Stomach smooth muscle (tissue), 2 donors: Measurements from ENCODE around the gene PPFIA1.

ENCODE experiments used
- H3K27ac ChIP-seq: one replicate; pipeline ENCODE4 v1.7.0; 2013; ENCODE audit warnings: mild to moderate bottlenecking, low read length, inconsistent platforms
- H3K27me3 ChIP-seq, 2 donors: one replicate each; pipeline ENCODE4 v1.7.0; 2013; ENCODE audit warnings: low read length in 2 of 2; ENCODE audit not compliant: insufficient read depth in 2 of 2, control insufficient read depth in 1 of 2
- H3K36me3 ChIP-seq, 2 donors: one replicate each; pipeline ENCODE4 v1.7.0; 2013; ENCODE audit warnings: low read length in 2 of 2; ENCODE audit not compliant: control insufficient read depth in 2 of 2, insufficient read depth in 2 of 2
- H3K4me1 ChIP-seq: one replicate; pipeline ENCODE4 v1.7.0; 2013; ENCODE audit warnings: low read length; ENCODE audit not compliant: control insufficient read depth, insufficient read depth
- H3K4me3 ChIP-seq, 2 donors: one replicate each; pipeline ENCODE4 v1.7.0; 2013; ENCODE audit warnings: low read length in 2 of 2
- H3K9ac ChIP-seq, 2 donors: one replicate each; pipeline ENCODE4 v1.7.0; 2013; ENCODE audit warnings: low read length in 2 of 2, mild to moderate bottlenecking in 1 of 2
- H3K9me3 ChIP-seq, 2 donors: one replicate each; pipeline ENCODE4 v1.7.0; 2013; ENCODE audit warnings: low read length in 2 of 2; ENCODE audit not compliant: control insufficient read depth in 2 of 2
- donor health status: healthy.
- donor health status: Pancreatic carcinoma.

Gene PPFIA1

DNA sequence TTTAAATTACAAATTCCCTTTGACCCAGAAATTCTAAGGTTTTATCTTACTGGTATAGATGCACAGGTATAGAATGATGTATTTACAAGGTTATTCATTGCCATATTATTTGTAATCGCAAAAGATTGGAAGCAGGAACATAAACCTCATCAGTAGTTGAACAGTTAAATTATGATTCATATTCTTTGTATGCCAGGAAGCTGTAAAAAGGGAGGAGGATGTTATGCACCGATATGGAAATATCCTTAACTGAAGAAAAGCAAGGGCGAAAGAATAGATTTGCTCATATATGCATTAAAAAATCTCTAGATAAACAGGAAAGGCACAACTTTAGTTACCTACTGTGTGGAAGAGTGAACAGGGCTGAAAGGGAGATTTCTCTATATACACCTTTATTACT lies 36.7 kb downstream of the PPFIA1 start:
- peaks cover 0 to 5% of the 10 kb centered on the region in 2 donors for H3K36me3 ChIP-seq
- H3K27ac ChIP-seq: no peak overlapping the region
- no peaks in the 10 kb centered on the region for H3K9me3 ChIP-seq
- H3K27me3 ChIP-seq: no peaks in the 10 kb centered on the region
- peaks cover 5% of the 10 kb centered on the region for H3K4me1 ChIP-seq
- H3K4me3 ChIP-seq: no peak overlapping the region
- H3K9ac ChIP-seq: no peak overlapping the region

DNA sequence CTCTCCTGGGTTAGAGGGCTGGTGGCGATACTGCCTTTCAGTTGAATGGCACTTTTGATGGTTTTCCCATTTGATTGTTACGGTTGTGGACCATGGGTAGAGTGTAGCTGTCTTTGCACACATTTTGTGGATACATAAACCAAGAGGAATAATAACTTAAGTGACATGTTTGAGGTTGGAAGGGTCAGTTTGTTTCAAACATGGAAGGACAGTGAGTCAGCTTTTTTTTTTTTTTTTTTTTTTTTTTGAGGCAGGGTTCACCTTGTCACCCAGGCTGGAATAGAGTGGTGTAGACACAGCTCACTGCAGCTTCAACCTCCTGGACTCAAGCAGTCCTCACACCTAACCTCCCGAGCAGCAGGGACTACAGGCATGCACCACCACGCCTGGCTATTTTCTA lies 41.1 kb downstream of the PPFIA1 start:
- Histone ChIP-seq H3K4me3 (no peak overlapping the region), H3K27ac (no peak overlapping the region), H3K36me3 (no peaks in the 10 kb centered on the region), H3K4me1 (no peaks in the 10 kb centered on the region), H3K9me3 (no peaks in the 10 kb centered on the region), H3K27me3 (no peaks in the 10 kb centered on the region), H3K9ac (no peak overlapping the region)

DNA sequence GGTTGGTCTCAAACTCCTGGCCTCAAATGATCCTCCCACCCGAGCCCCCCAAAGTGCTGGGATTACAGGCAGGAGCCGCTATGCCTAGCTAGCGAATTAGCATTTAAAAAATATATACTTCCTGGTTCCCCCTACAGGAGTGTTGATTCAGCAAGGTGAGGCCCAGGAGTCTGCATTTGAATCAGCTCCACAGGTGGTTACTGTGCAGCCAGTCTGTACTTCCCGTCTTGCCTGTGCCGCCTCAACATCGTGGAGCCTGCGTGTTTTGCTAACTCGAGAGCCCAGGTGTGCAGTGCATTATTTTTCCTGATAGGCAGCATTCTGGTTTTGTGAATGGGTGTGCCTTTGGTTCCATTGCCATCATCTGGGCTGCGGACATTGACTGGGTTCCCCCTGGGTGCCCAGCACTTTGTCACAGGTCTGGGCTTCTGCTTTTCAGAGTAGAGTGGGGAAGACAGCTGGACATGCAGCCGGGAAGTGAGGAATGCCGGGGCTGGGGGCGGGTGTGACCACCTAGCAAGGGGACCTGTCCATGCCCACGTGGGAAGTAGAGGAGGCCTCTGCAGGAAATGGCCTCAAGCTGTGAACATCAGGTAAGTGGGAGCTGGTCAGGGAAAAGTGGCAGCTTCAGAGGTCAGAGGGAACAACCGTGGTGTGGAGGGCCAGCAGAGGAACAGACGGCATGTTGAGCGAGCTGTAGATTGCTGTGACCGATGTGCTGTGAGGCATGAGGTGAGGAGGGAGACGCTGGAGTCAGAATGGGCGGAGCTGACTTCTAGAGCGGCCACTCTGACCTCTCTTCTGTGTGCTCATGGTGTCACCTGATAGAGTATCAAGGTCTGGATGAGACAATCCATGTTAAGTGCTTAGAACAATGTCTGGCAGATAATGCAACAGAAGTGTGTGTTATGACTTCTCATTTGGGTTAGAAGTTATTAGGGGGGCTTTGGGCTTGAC lies 42.2 kb downstream of the PPFIA1 start:
- Histone ChIP-seq H3K36me3 (no peaks in the 10 kb centered on the region), H3K4me1 (no peaks in the 10 kb centered on the region), H3K9me3 (no peaks in the 10 kb centered on the region), H3K4me3 (no peak overlapping the region), H3K9ac (no peak overlapping the region), H3K27me3 (no peaks in the 10 kb centered on the region), H3K27ac (no peak overlapping the region)

DNA sequence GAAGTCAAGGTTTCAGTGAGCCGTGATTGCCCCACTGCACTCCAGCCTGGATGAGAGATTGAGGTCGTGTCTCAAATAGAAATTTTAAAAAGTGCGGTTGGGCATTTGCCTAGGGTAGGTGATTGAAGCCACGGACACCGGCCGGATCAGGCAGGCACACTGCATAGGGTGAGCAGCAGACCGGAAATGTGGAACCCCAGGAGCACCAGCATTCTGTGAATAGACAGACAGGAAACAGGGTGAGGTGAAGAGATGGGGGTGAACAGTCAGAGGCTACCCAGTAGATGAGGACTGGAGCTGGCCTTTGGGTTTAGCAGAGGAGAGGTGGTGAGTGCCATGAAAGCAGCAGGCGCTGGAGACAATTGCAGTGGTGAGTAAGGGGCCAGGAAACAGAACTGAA lies 43.5 kb downstream of the PPFIA1 start:
- no peak overlapping the region for H3K4me3 ChIP-seq
- H3K27me3 ChIP-seq: no peaks in the 10 kb centered on the region
- no peaks in the 10 kb centered on the region for H3K9me3 ChIP-seq
- H3K4me1 ChIP-seq: no peaks in the 10 kb centered on the region
- H3K9ac ChIP-seq: no peak overlapping the region
- H3K36me3 ChIP-seq: peaks cover 0 to 7% of the 10 kb centered on the region in 2 donors
- no peak overlapping the region for H3K27ac ChIP-seq

DNA sequence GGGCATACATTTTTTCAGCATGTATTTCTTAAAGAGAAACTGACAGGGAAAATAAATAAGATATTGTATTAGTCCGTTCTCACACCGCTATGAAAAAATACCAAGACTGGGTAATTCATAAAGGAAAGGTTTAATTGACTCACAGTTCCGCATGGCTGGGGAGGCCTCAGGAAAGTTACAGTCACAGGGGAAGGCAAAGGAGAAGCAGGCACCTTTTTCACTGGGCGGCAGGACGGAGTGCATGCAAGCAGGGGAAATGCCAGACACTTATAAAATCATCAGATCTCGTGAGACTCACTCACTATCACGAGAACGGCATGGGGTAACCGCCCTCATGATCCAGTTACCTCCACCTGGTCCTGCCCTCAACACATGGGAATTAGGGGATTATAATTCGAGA lies 44.2 kb downstream of the PPFIA1 start:
- H3K4me3 ChIP-seq: no peak overlapping the region
- peaks cover 0 to 8% of the 10 kb centered on the region in 2 donors for H3K36me3 ChIP-seq
- no peaks in the 10 kb centered on the region for H3K9me3 ChIP-seq
- H3K27me3 ChIP-seq: no peaks in the 10 kb centered on the region
- no peaks in the 10 kb centered on the region for H3K4me1 ChIP-seq
- no peak overlapping the region for H3K27ac ChIP-seq
- no peak overlapping the region for H3K9ac ChIP-seq

DNA sequence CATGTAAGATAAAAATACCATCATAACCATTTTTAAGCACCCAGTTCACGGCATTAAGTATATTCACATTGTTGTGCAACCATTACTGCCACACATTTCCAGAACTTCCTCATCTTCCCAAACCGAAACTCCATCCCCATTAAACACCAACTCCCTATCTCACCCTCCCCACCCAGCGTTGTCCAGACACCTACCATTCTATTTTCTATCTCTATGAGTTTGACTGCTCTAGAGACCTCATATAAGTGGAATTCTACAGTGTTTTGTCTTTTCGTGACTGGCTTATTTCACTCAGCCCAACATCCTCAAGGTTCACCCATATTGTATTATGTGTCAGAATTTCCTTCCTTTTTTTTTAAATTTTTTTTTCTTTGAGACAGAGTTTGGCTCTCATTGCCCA lies 45.2 kb downstream of the PPFIA1 start:
- Histone ChIP-seq H3K27ac (no peak overlapping the region), H3K4me1 (no peaks in the 10 kb centered on the region), H3K9ac (no peak overlapping the region), H3K27me3 (no peaks in the 10 kb centered on the region), H3K9me3 (no peaks in the 10 kb centered on the region), H3K4me3 (no peak overlapping the region), H3K36me3 (peaks cover 0 to 13% of the 10 kb centered on the region in 2 donors)

DNA sequence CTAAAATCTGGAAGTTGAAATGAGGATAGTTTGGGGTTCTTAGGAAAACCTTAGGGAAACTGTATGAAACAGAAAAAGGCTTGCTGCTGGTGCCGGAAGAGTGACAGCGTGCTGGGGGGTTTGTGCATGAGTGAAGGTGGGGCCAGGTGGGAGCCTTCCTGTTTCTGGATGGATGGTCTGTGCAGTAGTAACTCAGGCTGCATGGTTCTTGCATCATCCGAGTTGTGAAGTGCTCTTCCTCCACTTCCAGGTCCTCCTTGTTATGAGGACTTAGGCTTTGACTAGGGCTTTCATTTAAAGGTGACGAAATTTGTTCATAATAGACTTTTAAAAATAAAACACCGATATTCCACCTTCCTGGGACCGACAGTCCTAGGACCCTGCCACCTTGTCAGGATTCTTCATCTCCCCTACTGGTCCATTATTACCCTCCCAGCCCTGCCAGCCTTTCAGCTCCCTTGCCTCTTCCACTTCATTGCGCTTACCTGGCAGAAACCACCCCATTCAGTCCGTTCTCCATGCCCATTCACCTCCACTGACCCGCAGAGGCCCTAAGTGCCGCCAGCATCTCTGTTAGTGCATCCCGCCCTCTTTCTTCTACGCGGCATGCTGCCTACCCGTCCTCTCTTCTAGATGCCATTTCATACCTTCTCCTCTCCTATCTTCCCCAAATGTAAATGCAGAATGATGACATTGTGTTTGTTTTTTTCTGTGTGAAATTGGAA lies 47.3 kb downstream of the PPFIA1 start:
- Histone ChIP-seq H3K9ac (no peak overlapping the region), H3K27me3 (no peaks in the 10 kb centered on the region), H3K36me3 (peaks cover 0 to 17% of the 10 kb centered on the region in 2 donors), H3K9me3 (no peaks in the 10 kb centered on the region), H3K4me1 (no peaks in the 10 kb centered on the region), H3K27ac (no peak overlapping the region), H3K4me3 (no peak overlapping the region)

DNA sequence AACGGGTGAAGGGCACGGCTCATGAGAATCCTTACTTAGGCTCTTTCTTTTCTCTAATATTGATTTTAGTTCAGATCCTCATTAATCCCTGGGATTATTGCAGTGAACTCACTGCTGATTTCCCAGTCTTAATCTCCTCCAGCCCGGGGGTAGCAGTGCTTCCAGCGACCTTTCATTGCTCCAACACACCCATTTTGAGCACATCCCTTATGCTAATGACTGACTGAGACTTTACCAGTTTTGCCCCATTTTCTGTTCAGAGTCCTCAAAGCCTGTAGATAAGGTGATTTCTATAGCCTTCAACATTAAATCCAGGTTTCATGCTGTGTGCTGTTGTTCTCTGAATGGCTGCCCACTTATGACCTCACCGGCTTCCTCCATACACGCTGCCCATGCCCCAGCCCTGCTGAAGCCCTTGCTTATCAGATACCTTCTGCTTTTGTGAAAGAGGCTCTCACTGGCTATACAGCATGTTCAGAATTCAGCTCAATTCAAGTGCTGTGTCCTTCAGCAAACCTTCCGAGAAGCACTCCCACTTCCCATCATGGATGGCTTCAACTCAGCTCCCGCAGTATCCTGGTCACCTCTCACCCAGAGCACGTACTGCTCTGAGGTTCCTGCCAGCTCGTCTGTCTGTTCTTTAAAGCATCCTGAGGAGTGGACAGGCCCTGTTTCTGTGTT lies 49.0 kb downstream of the PPFIA1 start:
- Histone ChIP-seq H3K4me3 (no peak overlapping the region), H3K27me3 (no peaks in the 10 kb centered on the region), H3K4me1 (peaks cover 7% of the 10 kb centered on the region), H3K9ac (no peak overlapping the region), H3K27ac (no peak overlapping the region), H3K36me3 (peaks cover 0 to 19% of the 10 kb centered on the region in 2 donors), H3K9me3 (no peaks in the 10 kb centered on the region)

DNA sequence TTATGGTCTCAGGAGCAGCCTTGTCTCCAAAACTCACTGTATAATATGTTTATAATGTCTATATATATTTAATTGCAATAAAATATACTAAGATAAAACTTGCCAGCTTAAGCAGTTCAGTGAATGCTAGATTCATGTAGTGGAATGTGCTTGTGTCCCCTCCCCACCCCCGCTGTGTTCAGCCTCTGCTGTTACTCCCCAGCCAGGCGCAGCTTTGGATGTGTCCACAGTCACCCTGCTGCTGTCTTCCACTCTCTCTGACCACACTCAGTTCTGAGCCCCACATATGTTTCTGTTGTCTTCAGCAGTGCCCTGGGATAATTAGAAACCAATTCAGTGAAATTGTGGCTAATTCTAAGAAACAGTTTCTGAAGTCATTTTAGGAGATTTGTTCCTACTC lies 52.2 kb downstream of the PPFIA1 start:
- Histone ChIP-seq H3K9me3 (no peaks in the 10 kb centered on the region), H3K27ac (no peak overlapping the region), H3K4me3 (no peak overlapping the region), H3K27me3 (no peaks in the 10 kb centered on the region), H3K4me1 (peaks cover 7% of the 10 kb centered on the region), H3K36me3 (peaks cover 9 to 29% of the 10 kb centered on the region in 2 donors), H3K9ac (no peak overlapping the region)

DNA sequence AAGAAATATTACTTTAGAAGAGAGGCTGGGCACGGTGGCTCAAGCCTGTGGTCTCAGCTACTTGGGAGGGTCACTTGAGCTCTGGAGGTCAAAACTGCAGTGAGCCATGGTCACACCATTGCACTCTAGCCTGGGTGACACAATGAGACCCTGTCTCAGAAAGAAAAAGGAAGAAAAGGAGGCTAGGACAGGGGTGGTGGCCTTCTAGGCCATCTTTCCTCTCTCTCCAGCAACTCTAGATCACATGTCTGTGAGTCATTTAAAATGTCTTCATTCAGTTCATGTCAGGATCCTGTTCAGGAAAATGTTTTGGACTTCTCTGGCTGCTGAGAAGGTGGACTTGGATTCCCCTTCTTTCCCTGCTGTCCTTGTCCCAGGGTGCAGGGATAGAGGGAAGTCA lies 53.3 kb downstream of the PPFIA1 start:
- peaks cover 16 to 25% of the 10 kb centered on the region in 2 donors for H3K36me3 ChIP-seq
- no peaks in the 10 kb centered on the region for H3K9me3 ChIP-seq
- no peak overlapping the region for H3K9ac ChIP-seq
- no peaks in the 10 kb centered on the region for H3K27me3 ChIP-seq
- no peak overlapping the region for H3K4me3 ChIP-seq
- H3K4me1 ChIP-seq: peaks cover 7% of the 10 kb centered on the region
- H3K27ac ChIP-seq: no peak overlapping the region
